BJ (cell line): ENCODE results near the gene PCDH9. TPM values are rescaled to one million over a fixed set of nuclear protein-coding genes. Genes with fewer than 3 reads are reported as not detected.

Experiments used
- CTCF ChIA-PET: fragments of 350-600 bp; formaldehyde crosslinking; extraction: SDS; loops from one replicate; lab custom pipeline; 2021; ENCODE audit warnings: antibody characterized with exemption, inconsistent platforms; lab: Yijun Ruan, JAX
- POLR2A ChIA-PET: fragments of 300-600 bp; sonication (Branson Sonifier 250); formaldehyde crosslinking; extraction: SDS; loops from one replicate; lab custom pipeline; 2021; ENCODE audit warnings: antibody characterized with exemption; lab: Charles Lee
- DNase-seq: peaks from one replicate; pipeline ENCODE4 v3.0.0-alpha.2; 2011; ENCODE audit warnings: low read depth
- H3K27me3 ChIP-seq: 2 replicates; pipeline ENCODE4 v1.6.0; 2011; ENCODE audit warnings: low read length; ENCODE audit not compliant: control insufficient read depth, insufficient read depth
- H3K36me3 ChIP-seq: 2 replicates; pipeline ENCODE4 v1.5.1; 2011; ENCODE audit warnings: low read length; ENCODE audit not compliant: control insufficient read depth, insufficient read depth
- H3K4me3 ChIP-seq: 2 replicates; pipeline ENCODE4 v1.5.1; 2011; ENCODE audit warnings: low read depth, mild to moderate bottlenecking, control low read depth, low read length
- polyA plus RNA-seq: library from polyadenylated mRNA; depleted of rRNA; stranded (reverse); fragments of >200 nt; gene quantifications from 2 replicates; pipeline ENCODE4 v1.2.3, GENCODE V29; 2011
- TF ChIP-seq, protein P1 (sequence below): IDR thresholded peaks from 2 replicates; pipeline ENCODE4 v1.5.1; 2011; ENCODE audit warnings: low read depth, mild to moderate bottlenecking, control low read depth, inconsistent platforms, low read length, moderate library complexity; ENCODE audit not compliant: insufficient read depth

The PCDH9 gene
- polyA plus RNA-seq, 1 experiment = 2.3 TPM

DNA sequence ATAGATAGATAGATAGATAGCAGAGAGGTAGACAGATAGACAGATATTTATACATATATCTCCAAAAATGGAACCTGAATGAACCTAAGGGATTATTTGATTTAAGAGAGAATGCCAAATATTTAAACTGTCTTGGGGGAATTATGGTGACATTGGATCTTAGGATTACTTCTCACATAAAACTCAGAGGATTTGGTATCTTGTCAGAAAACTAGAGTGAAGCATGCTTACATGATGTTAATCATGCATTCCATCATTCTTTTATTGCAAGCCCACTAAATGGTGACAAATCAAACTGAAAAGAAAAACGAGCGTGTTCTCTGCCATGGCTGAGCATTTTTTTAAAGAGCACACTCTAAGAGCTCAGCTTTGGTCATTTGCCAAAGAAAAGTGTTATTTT is 165.2 kb downstream of the PCDH9 start:
- DNase-seq = no peak
- ChIA-PET CTCF (no interaction called here), POLR2A (no interaction called here)
- Histone ChIP-seq H3K36me3 (no peaks in the 10 kb centered on the region), H3K27me3 (no peaks in the 10 kb centered on the region), H3K4me3 (no peak overlapping the region)
- TF ChIP-seq, protein P1, sequence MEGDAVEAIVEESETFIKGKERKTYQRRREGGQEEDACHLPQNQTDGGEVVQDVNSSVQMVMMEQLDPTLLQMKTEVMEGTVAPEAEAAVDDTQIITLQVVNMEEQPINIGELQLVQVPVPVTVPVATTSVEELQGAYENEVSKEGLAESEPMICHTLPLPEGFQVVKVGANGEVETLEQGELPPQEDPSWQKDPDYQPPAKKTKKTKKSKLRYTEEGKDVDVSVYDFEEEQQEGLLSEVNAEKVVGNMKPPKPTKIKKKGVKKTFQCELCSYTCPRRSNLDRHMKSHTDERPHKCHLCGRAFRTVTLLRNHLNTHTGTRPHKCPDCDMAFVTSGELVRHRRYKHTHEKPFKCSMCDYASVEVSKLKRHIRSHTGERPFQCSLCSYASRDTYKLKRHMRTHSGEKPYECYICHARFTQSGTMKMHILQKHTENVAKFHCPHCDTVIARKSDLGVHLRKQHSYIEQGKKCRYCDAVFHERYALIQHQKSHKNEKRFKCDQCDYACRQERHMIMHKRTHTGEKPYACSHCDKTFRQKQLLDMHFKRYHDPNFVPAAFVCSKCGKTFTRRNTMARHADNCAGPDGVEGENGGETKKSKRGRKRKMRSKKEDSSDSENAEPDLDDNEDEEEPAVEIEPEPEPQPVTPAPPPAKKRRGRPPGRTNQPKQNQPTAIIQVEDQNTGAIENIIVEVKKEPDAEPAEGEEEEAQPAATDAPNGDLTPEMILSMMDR = no peak

DNA sequence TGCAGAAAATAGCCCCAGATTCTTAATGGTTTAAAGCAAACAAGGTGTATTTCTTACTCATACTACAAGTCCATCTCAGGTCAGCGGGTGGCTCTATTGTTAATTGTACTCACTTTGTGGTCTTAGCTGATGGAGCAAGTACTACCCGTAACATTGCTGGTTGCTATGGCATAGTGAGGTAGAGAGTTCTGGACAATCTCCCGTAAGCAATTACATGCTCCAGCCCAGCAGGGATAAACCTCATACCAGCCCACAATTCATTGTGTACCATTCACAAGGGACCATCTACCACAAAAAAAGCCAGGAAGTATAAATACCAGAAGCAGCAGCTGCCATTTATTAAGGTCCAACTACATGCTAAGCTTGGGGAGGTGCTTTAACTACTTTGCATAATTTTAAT is 167.1 kb downstream of the PCDH9 start:
- TF ChIP-seq, protein P1 = no peak
- no peaks in the 10 kb centered on the region for H3K27me3 ChIP-seq
- no peak for DNase-seq
- H3K36me3 ChIP-seq = no peaks in the 10 kb centered on the region
- no peak overlapping the region for H3K4me3 ChIP-seq
- ChIA-PET CTCF (no interaction called here), POLR2A (no interaction called here)

DNA sequence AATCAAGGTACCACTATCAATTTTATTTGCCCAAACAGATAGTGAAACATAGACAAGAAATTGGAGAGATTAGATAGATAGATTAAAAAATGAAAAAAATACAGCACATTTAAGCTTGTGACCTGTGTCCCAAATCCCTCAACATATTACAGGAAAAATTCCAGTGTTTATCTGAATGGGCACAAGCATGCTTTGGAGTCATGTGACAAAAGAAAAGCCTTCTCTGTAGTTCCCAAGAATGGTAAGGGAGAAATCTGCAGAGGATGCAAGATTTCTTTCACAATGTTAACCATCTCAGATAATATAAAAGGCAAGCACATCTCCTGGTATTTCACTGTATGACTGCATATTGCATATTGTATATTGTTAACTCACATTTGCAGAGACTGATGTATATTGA is 168.0 kb downstream of the PCDH9 start:
- Histone ChIP-seq H3K36me3 (no peaks in the 10 kb centered on the region), H3K4me3 (no peak overlapping the region), H3K27me3 (no peaks in the 10 kb centered on the region)
- DNase-seq = no peak
- POLR2A ChIA-PET = no interaction called here
- CTCF ChIA-PET = interaction anchor here (0.7 kb wide), 1 partner anchor 20 kb away, joined by 3 read pairs; no protein-coding TSS in a partner anchor
- TF ChIP-seq, protein P1 = no peak

DNA sequence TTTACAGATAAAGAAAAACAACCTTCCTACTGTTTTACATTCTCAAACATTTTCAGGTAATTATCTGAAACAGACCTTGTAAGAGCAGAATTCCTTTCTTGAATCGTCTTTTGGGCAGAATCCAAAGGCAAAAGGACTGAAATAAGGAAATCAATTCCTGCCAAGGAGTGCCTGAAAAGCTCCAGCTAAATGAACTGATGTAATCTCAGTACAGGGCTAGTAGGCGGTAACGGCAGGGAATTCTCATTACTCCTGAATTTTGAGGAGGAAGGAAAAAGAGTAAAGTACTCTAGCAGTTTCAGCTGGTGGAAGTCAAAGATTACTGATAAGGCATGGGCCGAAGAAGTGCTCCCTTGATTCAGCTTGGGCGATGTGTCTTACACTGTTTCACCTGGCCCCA is 168.4 kb downstream of the PCDH9 start:
- Histone ChIP-seq H3K36me3 (no peaks in the 10 kb centered on the region), H3K4me3 (no peak overlapping the region), H3K27me3 (no peaks in the 10 kb centered on the region)
- TF ChIP-seq, protein P1 = no peak
- POLR2A ChIA-PET = no interaction called here
- DNase-seq = no peak
- CTCF ChIA-PET = interaction anchor here (0.7 kb wide), 1 partner anchor 20 kb away, joined by 3 read pairs; no protein-coding TSS in a partner anchor

DNA sequence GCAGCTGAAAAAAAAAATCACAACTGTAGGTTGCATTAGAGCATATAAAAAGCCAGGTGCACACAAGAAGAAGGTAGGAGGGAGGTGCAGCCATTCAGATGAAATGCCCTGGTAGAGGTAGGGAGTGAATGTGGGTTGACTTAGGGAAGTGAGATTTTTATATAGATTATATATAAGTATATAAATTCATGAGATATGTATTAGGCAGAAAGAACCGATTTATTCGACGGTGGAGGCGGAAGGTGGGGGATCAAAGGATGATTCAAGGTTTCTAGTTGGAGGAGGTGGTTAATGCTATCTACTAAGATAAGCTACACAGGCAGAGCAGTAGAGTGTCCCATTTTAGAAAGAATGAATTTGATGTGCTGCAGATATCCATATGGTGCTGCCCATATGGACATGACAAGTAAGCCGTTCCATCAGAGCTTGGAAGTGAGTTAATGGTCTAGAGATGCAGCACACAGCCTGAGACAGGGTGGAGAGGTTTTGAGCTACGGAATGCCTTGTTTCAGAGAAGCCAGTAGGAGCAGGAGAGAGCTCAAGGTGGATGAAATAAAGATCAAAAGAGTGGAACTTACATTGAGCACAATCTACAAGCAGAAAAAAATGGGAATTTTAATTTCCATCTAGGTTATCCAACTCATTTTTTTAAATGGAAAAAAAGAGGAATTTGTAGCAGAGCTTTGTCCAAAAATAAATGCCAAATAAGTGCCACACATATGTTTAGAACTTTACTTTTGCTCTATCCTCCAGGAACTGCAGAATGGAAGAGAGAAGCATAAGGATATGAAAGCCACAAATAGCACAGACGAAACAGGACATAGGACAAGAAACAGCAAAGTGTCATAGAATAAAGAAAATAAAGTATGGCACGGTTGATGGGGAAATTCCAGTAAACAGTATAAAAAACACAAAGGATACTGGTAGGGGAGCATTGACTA is 177.3 kb downstream of the PCDH9 start:
- TF ChIP-seq, protein P1 = no peak
- ChIA-PET POLR2A (no interaction called here), CTCF (no interaction called here)
- no peaks in the 10 kb centered on the region for H3K27me3 ChIP-seq
- H3K36me3 ChIP-seq = no peaks in the 10 kb centered on the region
- no peak for DNase-seq
- H3K4me3 ChIP-seq = no peak overlapping the region
